H9 (cell line): ENCODE data around the gene DDX18. TPM values are rescaled to one million over a fixed set of nuclear protein-coding genes. Genes with fewer than 3 reads are reported as not detected.

Source experiments
- DNase-seq: peaks from one replicate; pipeline ENCODE4 v3.0.0-alpha.2; 2017
- H2AFZ ChIP-seq: one replicate; pipeline ENCODE4 v1.6.1; 2013; ENCODE audit warnings: mild to moderate bottlenecking, low read length, control low read depth, moderate library complexity
- H2AK5ac ChIP-seq: 2 replicates; pipeline ENCODE4 v1.6.1; 2013; ENCODE audit warnings: low read length, control low read depth, mixed read lengths; ENCODE audit not compliant: insufficient read length
- H2BK120ac ChIP-seq: one replicate; pipeline ENCODE4 v1.6.1; 2013; ENCODE audit warnings: low read depth, mild to moderate bottlenecking, low read length, control low read depth, inconsistent platforms; ENCODE audit not compliant: poor library complexity, severe bottlenecking
- H2BK12ac ChIP-seq: 2 replicates; pipeline ENCODE4 v1.6.1; 2013; ENCODE audit warnings: low read length, control low read depth, mixed read lengths, low read depth; ENCODE audit not compliant: insufficient read length
- H2BK15ac ChIP-seq: 2 replicates; pipeline ENCODE4 v1.6.1; 2013; ENCODE audit warnings: low read depth, low read length, control low read depth
- H2BK20ac ChIP-seq: one replicate; pipeline ENCODE4 v1.6.1; 2013; ENCODE audit warnings: low read depth, mild to moderate bottlenecking, low read length, control low read depth, inconsistent platforms; ENCODE audit not compliant: poor library complexity, severe bottlenecking
- H2BK5ac ChIP-seq: 2 replicates; pipeline ENCODE4 v1.6.1; 2013; ENCODE audit warnings: low read length, control low read depth, mixed read lengths; ENCODE audit not compliant: insufficient read length
- H3K14ac ChIP-seq: 2 replicates; pipeline ENCODE4 v1.6.1; 2013; ENCODE audit warnings: low read length, control low read depth; ENCODE audit not compliant: insufficient read depth
- H3K18ac ChIP-seq: 2 replicates; pipeline ENCODE4 v1.6.1; 2013; ENCODE audit warnings: low read depth, mild to moderate bottlenecking, mixed read lengths, low read length, control low read depth; ENCODE audit not compliant: insufficient read length
- H3K23ac ChIP-seq: 2 replicates; pipeline ENCODE4 v1.6.1; 2013; ENCODE audit warnings: low read length, control low read depth, mixed read lengths, low read depth; ENCODE audit not compliant: insufficient read length
- H3K23me2 ChIP-seq: 2 replicates; pipeline ENCODE4 v1.6.1; 2013; ENCODE audit warnings: low read depth, mild to moderate bottlenecking, mixed read lengths, low read length, control low read depth; ENCODE audit not compliant: insufficient read length, poor library complexity, severe bottlenecking
- H3K27ac ChIP-seq: 2 replicates; pipeline ENCODE4 v1.5.1; 2013; ENCODE audit warnings: low read length, control low read depth, mixed read lengths, low read depth; ENCODE audit not compliant: insufficient read length
- H3K27me3 ChIP-seq: 2 replicates; pipeline ENCODE4 v1.6.1; 2013; ENCODE audit warnings: low read length, control low read depth, inconsistent platforms; ENCODE audit not compliant: insufficient read depth
- H3K4ac ChIP-seq: 2 replicates; pipeline ENCODE4 v1.6.1; 2013; ENCODE audit warnings: low read depth, mild to moderate bottlenecking, control low read depth, inconsistent platforms, low read length, moderate library complexity
- H3K4me1 ChIP-seq: 2 replicates; pipeline ENCODE4 v1.6.1; 2013; ENCODE audit warnings: low read length, control low read depth, inconsistent platforms; ENCODE audit not compliant: insufficient read depth
- H3K4me2 ChIP-seq: 2 replicates; pipeline ENCODE4 v1.6.1; 2013; ENCODE audit warnings: low read length, control low read depth, mixed read lengths; ENCODE audit not compliant: insufficient read length, insufficient read depth
- H3K56ac ChIP-seq: 2 replicates; pipeline ENCODE4 v1.6.1; 2013; ENCODE audit warnings: low read depth, mild to moderate bottlenecking, mixed read lengths, low read length, control low read depth; ENCODE audit not compliant: insufficient read length
- H3K79me1 ChIP-seq: 2 replicates; pipeline ENCODE4 v1.6.1; 2013; ENCODE audit warnings: low read depth, mild to moderate bottlenecking, moderate library complexity, low read length, control low read depth, inconsistent platforms; ENCODE audit not compliant: insufficient read depth, poor library complexity, severe bottlenecking
- H3K79me2 ChIP-seq: 2 replicates; pipeline ENCODE4 v1.6.1; 2013; ENCODE audit warnings: low read length, control low read depth, inconsistent platforms; ENCODE audit not compliant: insufficient read depth
- H3K9ac ChIP-seq: 2 replicates; pipeline ENCODE4 v1.6.1; 2013; ENCODE audit warnings: low read length, control low read depth, mixed read lengths; ENCODE audit not compliant: insufficient read length; ENCODE audit errors: extremely low read depth
- H3K9me3 ChIP-seq: one replicate; pipeline ENCODE4 v1.6.1; 2013; ENCODE audit warnings: low read depth, low read length, inconsistent platforms; ENCODE audit not compliant: control insufficient read depth
- H3T11ph ChIP-seq: one replicate; pipeline ENCODE4 v1.6.1; 2013; ENCODE audit warnings: mild to moderate bottlenecking, low read length, control low read depth, inconsistent platforms
- H4K20me1 ChIP-seq: one replicate; pipeline ENCODE4 v1.6.1; 2013; ENCODE audit not compliant: control insufficient read depth, insufficient read length, insufficient read depth
- H4K5ac ChIP-seq: 2 replicates; pipeline ENCODE4 v1.6.1; 2013; ENCODE audit warnings: low read depth, mild to moderate bottlenecking, mixed read lengths, low read length, control low read depth; ENCODE audit not compliant: insufficient read length
- H4K8ac ChIP-seq: replicated peaks from 2 replicates; pipeline ENCODE4 v1.6.1; 2013; ENCODE audit warnings: low read length, control low read depth, mixed read lengths, low read depth; ENCODE audit not compliant: insufficient read length
- H4K91ac ChIP-seq: 2 replicates; pipeline ENCODE4 v1.6.1; 2013; ENCODE audit warnings: low read depth, mild to moderate bottlenecking, moderate library complexity, mixed read lengths, low read length, control low read depth; ENCODE audit not compliant: insufficient read length
- H3K27ac Mint-ChIP-seq, 3 experiments: 2 replicates in 2 of 3; 3 replicates in 1 of 3; pipeline ENCODE4 v1.8.0; 2020 to 2021; ENCODE audit warnings: mixed read lengths in 3 of 3, mild to moderate bottlenecking in 1 of 3, moderate library complexity in 1 of 3
- H3K27me3 Mint-ChIP-seq: 2 replicates; pipeline ENCODE4 v1.8.0; 2021; ENCODE audit warnings: low read depth, mild to moderate bottlenecking, moderate library complexity, mixed read lengths
- H3K36me3 Mint-ChIP-seq, 3 experiments: 2 replicates in 2 of 3; 3 replicates in 1 of 3; pipeline ENCODE4 v1.8.0; 2020 to 2021; ENCODE audit warnings: low read depth in 3 of 3, mixed read lengths in 3 of 3; ENCODE audit not compliant: insufficient read depth in 1 of 3
- H3K4me1 Mint-ChIP-seq, 2 experiments: 2 replicates each; pipeline ENCODE4 v1.8.0; 2020; ENCODE audit warnings: mixed read lengths in 2 of 2
- H3K4me3 Mint-ChIP-seq, 2 experiments: 2 replicates in 1 of 2; 3 replicates in 1 of 2; pipeline ENCODE4 v1.8.0; 2020 to 2021; ENCODE audit warnings: mild to moderate bottlenecking in 2 of 2, mixed read lengths in 2 of 2, moderate library complexity in 1 of 2
- H3K9me3 Mint-ChIP-seq, 2 experiments: 2 replicates in 1 of 2; 3 replicates in 1 of 2; pipeline ENCODE4 v1.8.0; 2020; ENCODE audit warnings: mild to moderate bottlenecking in 2 of 2, mixed read lengths in 2 of 2, moderate library complexity in 1 of 2
- WGBS: extraction: QIAGEN DNeasy Blood & Tissue Kit; methylation state at CpG from one replicate; pipeline ENCODE4 v1.1.7; 2013; ENCODE audit warnings: missing lambda C conversion rate, low lambda C conversion rate, mixed read lengths; ENCODE audit not compliant: insufficient read length; ENCODE audit errors: extremely low coverage; 5-methylcytosine and 5-hydroxymethylcytosine counted together
- total RNA-seq: library from RNA; stranded (reverse); gene quantifications from 2 replicates; pipeline ENCODE4 v1.2.1, GENCODE V29; 2021
- TF ChIP-seq, protein P1 (sequence below): fragments of 200-600 bp; sonication (generic); conservative IDR thresholded peaks from 3 replicates; pipeline ENCODE4 v1.8.0; 2021; ENCODE audit warnings: antibody characterized with exemption, mild to moderate bottlenecking

The DDX18 gene
- total RNA-seq, 1 experiment from 2014 or later, result 115 TPM

DNA sequence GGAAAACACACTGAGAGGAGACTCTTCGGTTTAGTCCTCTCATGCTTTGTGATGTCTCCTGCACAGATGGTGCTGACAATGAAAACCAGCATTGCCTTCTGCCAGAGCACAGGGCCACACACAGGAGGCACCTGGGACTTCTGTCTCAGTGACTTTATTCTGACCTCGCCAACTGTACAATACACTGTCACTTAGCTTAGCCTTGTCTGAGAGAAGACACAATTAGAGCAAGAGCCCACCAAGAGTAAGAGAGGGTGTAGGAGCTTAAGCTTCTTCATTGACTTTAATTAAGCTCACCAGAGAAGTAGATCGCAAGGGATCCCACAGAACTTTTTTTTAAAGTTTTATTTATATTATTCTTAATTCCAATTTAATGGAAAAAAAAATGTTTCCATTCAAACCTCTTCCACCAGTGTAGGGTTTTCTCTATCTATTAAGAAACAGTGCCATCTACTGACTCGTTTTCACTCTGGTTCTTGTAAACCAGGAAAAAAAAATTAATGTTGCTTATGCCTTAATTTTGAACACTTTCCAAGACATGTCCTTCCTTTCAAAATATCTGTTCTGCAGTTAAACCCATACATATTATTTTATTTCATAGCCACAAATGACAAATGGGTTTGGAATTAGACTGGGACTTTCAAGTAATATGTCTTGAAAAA lies 42.4 kb upstream of the DDX18 start:
- Histone ChIP-seq H3K23me2 (no peaks in the 10 kb centered on the region), H3T11ph (no peak overlapping the region), H3K14ac (no peak overlapping the region), H3K23ac (no peak overlapping the region), H3K79me1 (no peaks in the 10 kb centered on the region), H3K18ac (no peak overlapping the region), H2BK20ac (no peak overlapping the region), H3K4me2 (no peak overlapping the region), H2AK5ac (no peak overlapping the region), H2AFZ (no peak overlapping the region), H3K9me3 (no peaks in the 10 kb centered on the region), H3K79me2 (no peaks in the 10 kb centered on the region), H4K8ac (no peak overlapping the region), H2BK15ac (no peak overlapping the region), H4K5ac (no peak overlapping the region), H2BK120ac (no peak overlapping the region), H3K9ac (no peak overlapping the region), H3K27ac (no peak overlapping the region), H4K20me1 (no peaks in the 10 kb centered on the region), H3K4ac (no peak overlapping the region), H3K27me3 (no peaks in the 10 kb centered on the region), H4K91ac (no peak overlapping the region), H3K56ac (no peak overlapping the region), H3K4me1 (0 out of 2 replicates have a peak, but pooled peaks cover 3% of the 10 kb centered on the region), H2BK12ac (no peak overlapping the region), H2BK5ac (no peak overlapping the region)
- Mint-ChIP-seq H3K9me3 (peaks cover 0 to 3% of the 10 kb centered on the region in 2 experiments; a peak in 1 of 5 replicates), H3K27me3 (no peaks in the 10 kb centered on the region; the same call in 1 of the 2 replicates), H3K36me3 (no peaks in the 10 kb centered on the region), H3K4me1 (peaks cover 7 to 9% of the 10 kb centered on the region in 2 experiments), H3K27ac (no peak overlapping the region), H3K4me3 (no peak overlapping the region)
- DNase-seq, result no peak
- TF ChIP-seq, protein P1, sequence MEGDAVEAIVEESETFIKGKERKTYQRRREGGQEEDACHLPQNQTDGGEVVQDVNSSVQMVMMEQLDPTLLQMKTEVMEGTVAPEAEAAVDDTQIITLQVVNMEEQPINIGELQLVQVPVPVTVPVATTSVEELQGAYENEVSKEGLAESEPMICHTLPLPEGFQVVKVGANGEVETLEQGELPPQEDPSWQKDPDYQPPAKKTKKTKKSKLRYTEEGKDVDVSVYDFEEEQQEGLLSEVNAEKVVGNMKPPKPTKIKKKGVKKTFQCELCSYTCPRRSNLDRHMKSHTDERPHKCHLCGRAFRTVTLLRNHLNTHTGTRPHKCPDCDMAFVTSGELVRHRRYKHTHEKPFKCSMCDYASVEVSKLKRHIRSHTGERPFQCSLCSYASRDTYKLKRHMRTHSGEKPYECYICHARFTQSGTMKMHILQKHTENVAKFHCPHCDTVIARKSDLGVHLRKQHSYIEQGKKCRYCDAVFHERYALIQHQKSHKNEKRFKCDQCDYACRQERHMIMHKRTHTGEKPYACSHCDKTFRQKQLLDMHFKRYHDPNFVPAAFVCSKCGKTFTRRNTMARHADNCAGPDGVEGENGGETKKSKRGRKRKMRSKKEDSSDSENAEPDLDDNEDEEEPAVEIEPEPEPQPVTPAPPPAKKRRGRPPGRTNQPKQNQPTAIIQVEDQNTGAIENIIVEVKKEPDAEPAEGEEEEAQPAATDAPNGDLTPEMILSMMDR, result peak; percentile 73
- no CpG with 5 or more reads among the region's 4 CpGs for WGBS
